ENCODE data around the gene TPPP.

The TPPP gene

DNA sequence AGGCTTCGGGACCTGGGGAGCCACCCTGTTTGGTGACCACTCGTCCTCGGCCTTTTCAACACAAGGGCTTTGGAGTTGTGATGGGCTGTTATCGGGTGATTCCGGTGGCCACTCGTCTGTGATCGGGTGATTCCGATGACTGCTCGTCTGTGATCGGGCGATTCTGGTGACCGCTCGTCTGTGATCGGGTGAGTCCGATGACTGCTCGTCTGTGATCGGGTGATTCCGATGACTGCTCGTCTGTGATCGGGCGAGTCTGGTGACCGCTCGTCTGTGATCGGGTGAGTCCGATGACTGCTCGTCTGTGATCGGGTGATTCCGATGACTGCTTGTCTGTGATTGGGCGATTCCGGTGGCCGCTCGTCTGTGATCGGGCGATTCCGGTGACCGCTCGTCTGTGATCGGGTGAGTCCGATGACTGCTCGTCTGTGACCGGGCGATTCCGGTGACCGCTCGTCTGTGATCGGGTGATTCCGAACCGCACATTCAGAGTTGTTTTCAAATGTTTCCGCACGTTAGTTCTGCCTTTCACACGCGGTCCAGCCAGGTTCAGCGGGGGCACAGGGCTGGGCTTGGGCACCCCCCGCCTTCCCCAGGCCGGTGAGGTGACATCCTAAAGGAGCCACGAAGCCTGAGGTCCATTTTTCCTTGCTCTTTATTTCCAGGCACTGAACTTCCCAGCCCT, 30.3 kb downstream of the TPPP start:
- no peak overlapping the region for H3K4me3 ChIP-seq (ENCODE audit: low read depth, low read length)
- H3K27ac ChIP-seq (ENCODE audit: low read depth, low read length) = no peak overlapping the region
- no peaks in the 10 kb centered on the region for H3K27me3 ChIP-seq (ENCODE audit: insufficient read depth, low read length)
- H3K4me1 ChIP-seq (ENCODE audit: control insufficient read depth, insufficient read depth, low read length, unreplicated experiment) = peaks cover 4% of the 10 kb centered on the region
- no peak overlapping the region for H2AFZ ChIP-seq (ENCODE audit: low read length, unreplicated experiment)
- H3K36me3 ChIP-seq (ENCODE audit: insufficient read depth, low read length) = peaks cover 25% of the 10 kb centered on the region
- no peaks in the 10 kb centered on the region for H3K79me2 ChIP-seq (ENCODE audit: control insufficient read depth, insufficient read depth, low read length, unreplicated experiment)

- H3K4me3 ChIP-seq (ENCODE audit: low read depth, low read length) = no peak overlapping the region
- H3K4me1 ChIP-seq (ENCODE audit: control insufficient read depth, insufficient read depth, low read length, unreplicated experiment) = peaks cover 6% of the 10 kb centered on the region
- peaks cover 25% of the 10 kb centered on the region for H3K36me3 ChIP-seq (ENCODE audit: insufficient read depth, low read length)
- H3K79me2 ChIP-seq (ENCODE audit: control insufficient read depth, insufficient read depth, low read length, unreplicated experiment) = no peaks in the 10 kb centered on the region
- no peaks in the 10 kb centered on the region for H3K27me3 ChIP-seq (ENCODE audit: insufficient read depth, low read length)
- no peak overlapping the region for H2AFZ ChIP-seq (ENCODE audit: low read length, unreplicated experiment)
- H3K27ac ChIP-seq (ENCODE audit: low read depth, low read length) = no peak overlapping the region
These were observed 31.0 kb downstream of the TPPP start for GRCh38 chr5:661891-662750.

DNA sequence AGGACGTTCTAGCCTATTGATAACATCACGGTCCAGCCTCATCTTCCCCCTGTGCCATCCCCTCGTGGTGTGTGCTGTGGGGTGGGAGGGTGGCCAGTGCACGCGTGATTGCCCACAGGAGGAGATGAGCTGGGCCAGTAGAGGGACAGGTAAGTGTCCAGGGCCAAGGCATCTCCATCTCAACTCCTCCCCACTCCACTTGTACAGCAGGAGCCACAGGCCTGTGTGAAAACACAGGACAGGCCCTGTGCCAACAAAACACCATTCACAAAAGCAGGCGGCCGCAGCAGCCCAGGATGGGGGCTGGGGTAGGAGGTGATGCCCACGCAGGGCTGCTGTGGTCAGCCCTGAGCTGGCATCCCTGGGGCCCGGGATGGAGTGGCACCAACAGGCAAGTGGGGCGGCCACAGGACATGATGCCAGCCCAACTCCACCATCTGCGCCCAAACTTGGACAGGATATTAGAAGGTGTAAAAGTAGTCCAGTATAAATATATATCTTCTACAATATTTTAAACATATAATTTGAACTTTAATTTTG, 32.6 kb downstream of the TPPP start:
- Histone ChIP-seq H3K36me3 (ENCODE audit: insufficient read depth, low read length) (peaks cover 30% of the 10 kb centered on the region), H3K27me3 (ENCODE audit: insufficient read depth, low read length) (no peaks in the 10 kb centered on the region), H3K27ac (ENCODE audit: low read depth, low read length) (no peak overlapping the region), H2AFZ (ENCODE audit: low read length, unreplicated experiment) (no peak overlapping the region), H3K79me2 (ENCODE audit: control insufficient read depth, insufficient read depth, low read length, unreplicated experiment) (no peaks in the 10 kb centered on the region), H3K4me3 (ENCODE audit: low read depth, low read length) (no peak overlapping the region), H3K4me1 (ENCODE audit: control insufficient read depth, insufficient read depth, low read length, unreplicated experiment) (peaks cover 6% of the 10 kb centered on the region)

GRCh38 chr5:659496-660263, 33.5 kb downstream of the TPPP start:
- Histone ChIP-seq H2AFZ (ENCODE audit: low read length, unreplicated experiment) (no peak overlapping the region), H3K36me3 (ENCODE audit: insufficient read depth, low read length) (peaks cover 30% of the 10 kb centered on the region), H3K79me2 (ENCODE audit: control insufficient read depth, insufficient read depth, low read length, unreplicated experiment) (no peaks in the 10 kb centered on the region), H3K4me3 (ENCODE audit: low read depth, low read length) (no peak overlapping the region), H3K4me1 (ENCODE audit: control insufficient read depth, insufficient read depth, low read length, unreplicated experiment) (peaks cover 6% of the 10 kb centered on the region), H3K27me3 (ENCODE audit: insufficient read depth, low read length) (no peaks in the 10 kb centered on the region), H3K27ac (ENCODE audit: low read depth, low read length) (no peak overlapping the region)

DNA sequence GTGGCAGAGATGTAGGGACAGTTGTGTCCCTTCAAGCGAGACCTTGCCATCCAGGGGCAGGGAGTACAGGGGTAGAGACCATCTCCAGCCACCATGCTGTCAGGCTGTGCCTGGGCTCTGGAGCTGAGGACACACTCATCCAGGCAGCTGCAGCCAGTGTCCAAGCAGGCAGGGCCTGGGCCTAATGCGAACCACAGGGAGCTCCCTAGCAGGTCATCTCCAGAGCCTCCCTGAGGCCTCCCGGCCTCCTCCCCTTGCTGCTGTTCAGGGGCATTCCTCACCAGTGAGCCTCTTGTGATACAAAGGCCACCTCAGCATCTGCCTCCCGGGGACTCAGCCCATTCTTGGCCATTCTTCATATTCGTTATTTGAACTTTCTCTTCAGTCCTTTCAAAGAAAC, 35.0 kb downstream of the TPPP start:
- Histone ChIP-seq H3K27ac (ENCODE audit: low read depth, low read length) (peak overlapping the region; percentile 77), H3K4me1 (ENCODE audit: control insufficient read depth, insufficient read depth, low read length, unreplicated experiment) (peaks cover 9% of the 10 kb centered on the region), H3K79me2 (ENCODE audit: control insufficient read depth, insufficient read depth, low read length, unreplicated experiment) (no peaks in the 10 kb centered on the region), H2AFZ (ENCODE audit: low read length, unreplicated experiment) (no peak overlapping the region), H3K36me3 (ENCODE audit: insufficient read depth, low read length) (peaks cover 29% of the 10 kb centered on the region), H3K4me3 (ENCODE audit: low read depth, low read length) (no peak overlapping the region), H3K27me3 (ENCODE audit: insufficient read depth, low read length) (no peaks in the 10 kb centered on the region)

DNA sequence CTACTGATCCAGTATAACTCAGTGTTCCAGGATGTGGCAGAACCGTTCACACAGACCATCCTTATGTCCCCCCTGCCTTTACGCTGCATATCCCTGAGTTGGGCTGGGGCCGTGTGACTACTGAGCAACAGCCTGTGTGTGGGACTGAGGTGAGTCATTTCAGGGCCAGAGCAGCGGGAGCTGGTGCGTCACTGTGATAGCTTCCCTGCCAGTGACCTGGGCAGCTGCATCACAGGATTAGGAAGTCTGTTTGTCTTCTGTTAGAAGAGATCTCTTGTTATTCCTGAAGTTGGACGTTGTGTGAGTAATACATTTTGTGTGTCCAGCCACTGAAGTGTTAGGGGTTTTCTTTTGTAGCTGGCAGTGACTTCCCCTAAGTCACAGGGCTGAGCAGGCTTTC, 35.6 kb downstream of the TPPP start:
- Histone ChIP-seq H2AFZ (ENCODE audit: low read length, unreplicated experiment) (no peak overlapping the region), H3K79me2 (ENCODE audit: control insufficient read depth, insufficient read depth, low read length, unreplicated experiment) (no peaks in the 10 kb centered on the region), H3K36me3 (ENCODE audit: insufficient read depth, low read length) (peaks cover 24% of the 10 kb centered on the region), H3K27ac (ENCODE audit: low read depth, low read length) (peak overlapping the region; percentile 78), H3K27me3 (ENCODE audit: insufficient read depth, low read length) (no peaks in the 10 kb centered on the region), H3K4me1 (ENCODE audit: control insufficient read depth, insufficient read depth, low read length, unreplicated experiment) (peaks cover 9% of the 10 kb centered on the region), H3K4me3 (ENCODE audit: low read depth, low read length) (no peak overlapping the region)

- peaks cover 19% of the 10 kb centered on the region for H3K36me3 ChIP-seq (ENCODE audit: insufficient read depth, low read length)
- H3K4me3 ChIP-seq (ENCODE audit: low read depth, low read length) = no peak overlapping the region
- H3K79me2 ChIP-seq (ENCODE audit: control insufficient read depth, insufficient read depth, low read length, unreplicated experiment) = no peaks in the 10 kb centered on the region
- H3K27ac ChIP-seq (ENCODE audit: low read depth, low read length) = no peak overlapping the region
- H3K27me3 ChIP-seq (ENCODE audit: insufficient read depth, low read length) = no peaks in the 10 kb centered on the region
- peaks cover 9% of the 10 kb centered on the region for H3K4me1 ChIP-seq (ENCODE audit: control insufficient read depth, insufficient read depth, low read length, unreplicated experiment)
- no peak overlapping the region for H2AFZ ChIP-seq (ENCODE audit: low read length, unreplicated experiment)
These were observed 37.7 kb downstream of the TPPP start for GRCh38 chr5:655406-655805.

DNA sequence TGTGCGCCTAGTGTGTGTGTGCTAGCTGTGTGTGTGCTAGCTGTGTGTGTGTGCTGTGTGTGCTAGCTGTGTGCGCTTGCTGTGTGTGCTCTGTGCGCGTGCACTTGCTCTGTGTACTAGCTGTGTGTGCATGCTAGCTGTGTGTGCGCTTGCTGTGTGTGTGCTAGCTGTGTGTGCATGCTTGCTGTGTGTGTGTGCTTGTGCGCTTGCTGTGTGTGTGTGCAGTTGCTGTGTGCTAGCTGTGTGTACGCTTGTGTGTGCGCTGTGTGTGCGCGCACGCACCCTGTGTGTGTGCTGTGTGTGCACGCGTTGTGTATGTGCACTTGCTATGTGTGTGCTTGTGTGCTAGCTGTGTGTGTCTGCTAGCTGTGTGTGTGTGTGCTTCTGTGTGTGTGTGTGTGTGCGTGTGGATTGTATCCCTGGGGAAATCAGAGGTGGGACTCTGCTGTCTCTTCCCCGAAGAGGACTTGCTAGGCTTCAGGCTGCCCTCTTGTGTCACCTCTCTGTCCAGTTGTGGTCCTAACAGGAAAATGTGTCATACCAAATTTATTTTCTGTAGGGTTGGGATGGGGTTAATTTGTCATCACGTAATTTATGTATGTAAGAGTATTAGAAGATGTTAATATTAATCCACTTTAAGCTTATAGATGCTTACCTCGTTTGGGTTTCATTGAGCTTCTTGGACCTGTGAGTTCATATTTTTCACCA, 38.9 kb downstream of the TPPP start:
- peaks cover 11% of the 10 kb centered on the region for H3K36me3 ChIP-seq (ENCODE audit: insufficient read depth, low read length)
- no peak overlapping the region for H3K27ac ChIP-seq (ENCODE audit: low read depth, low read length)
- H3K27me3 ChIP-seq (ENCODE audit: insufficient read depth, low read length) = no peaks in the 10 kb centered on the region
- no peaks in the 10 kb centered on the region for H3K79me2 ChIP-seq (ENCODE audit: control insufficient read depth, insufficient read depth, low read length, unreplicated experiment)
- no peak overlapping the region for H3K4me3 ChIP-seq (ENCODE audit: low read depth, low read length)
- H3K4me1 ChIP-seq (ENCODE audit: control insufficient read depth, insufficient read depth, low read length, unreplicated experiment) = peaks cover 9% of the 10 kb centered on the region
- H2AFZ ChIP-seq (ENCODE audit: low read length, unreplicated experiment) = no peak overlapping the region

GRCh38 chr5:652773-653350, 40.3 kb downstream of the TPPP start:
- Histone ChIP-seq H3K36me3 (ENCODE audit: insufficient read depth, low read length) (peaks cover 9% of the 10 kb centered on the region; the same call in 1 of the 2 replicates), H3K4me3 (ENCODE audit: low read depth, low read length) (no peak overlapping the region), H3K27ac (ENCODE audit: low read depth, low read length) (no peak overlapping the region), H3K4me1 (ENCODE audit: control insufficient read depth, insufficient read depth, low read length, unreplicated experiment) (peaks cover 5% of the 10 kb centered on the region), H3K27me3 (ENCODE audit: insufficient read depth, low read length) (no peaks in the 10 kb centered on the region), H3K79me2 (ENCODE audit: control insufficient read depth, insufficient read depth, low read length, unreplicated experiment) (no peaks in the 10 kb centered on the region), H2AFZ (ENCODE audit: low read length, unreplicated experiment) (no peak overlapping the region)

All from ACC112 (cell line).